Measurements from ENCODE around the gene TRABD2B.

- TF ChIP-seq CTCF (conservative IDR thresholded peaks at IDR 0.05) (no peak), ZFX (IDR thresholded peaks at IDR 0.05) (no peak)
Observed at GRCh38 chr1:47765742-47766485, 231.3 kb downstream of the TRABD2B start.

Measured in C4-2B (cell line).